Astrocyte of the cerebellum (primary cell): ENCODE data around the gene RAE1.

Experiments used
- DNase-seq: peaks from one replicate; pipeline ENCODE4 v3.0.0-alpha.2; 2011; ENCODE audit warnings: low read depth
- H3K4me3 ChIP-seq: 2 replicates; pipeline ENCODE4 v1.5.1; 2011; ENCODE audit warnings: mild to moderate bottlenecking, low read depth, low read length, moderate library complexity
- CTCF ChIP-seq: IDR thresholded peaks from 2 replicates; pipeline ENCODE4 v1.5.1; 2012; ENCODE audit warnings: low read length, low read depth, moderate library complexity, mild to moderate bottlenecking; ENCODE audit errors: missing control alignments
- in situ Hi-C: cut with HindIII; loops from 2 replicates; pipeline ENCODE4 v1.10.0; 2017; ENCODE audit warnings: low sequenced_read_pairs

RAE1 gene

GRCh38 chr20:57428324-57429158 lies 77.5 kb downstream of the RAE1 start:
- no peak for DNase-seq
- in situ Hi-C loops, result no loop called here
- H3K4me3 ChIP-seq, result no peak overlapping the region
- no peak for TF ChIP-seq CTCF
